Measurements from ENCODE around the gene IFT80.

IFT80 gene

DNA sequence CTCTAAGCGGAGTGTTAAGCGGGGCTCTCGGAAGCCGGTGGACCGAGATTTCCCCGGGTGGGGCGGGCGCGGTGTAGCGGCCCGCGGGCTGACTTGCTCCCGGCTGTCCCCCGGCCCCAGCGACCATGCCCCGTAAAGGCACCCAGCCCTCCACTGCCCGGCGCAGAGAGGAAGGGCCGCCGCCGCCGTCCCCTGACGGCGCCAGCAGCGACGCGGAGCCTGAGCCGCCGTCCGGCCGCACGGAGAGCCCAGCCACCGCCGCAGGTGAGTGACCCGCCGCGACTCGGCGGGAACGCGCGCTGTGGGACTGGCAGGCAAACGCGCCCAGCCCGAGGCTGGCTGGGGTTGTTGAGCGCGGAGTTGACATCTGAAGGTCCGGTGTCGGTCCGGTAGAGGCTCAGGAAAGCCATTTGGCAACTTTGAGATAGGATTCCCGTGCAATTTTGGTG is 1.7 kb upstream of the IFT80 start:
- peak; percentile 27 for DNase-seq (ENCODE audit: low spot score)

DNA sequence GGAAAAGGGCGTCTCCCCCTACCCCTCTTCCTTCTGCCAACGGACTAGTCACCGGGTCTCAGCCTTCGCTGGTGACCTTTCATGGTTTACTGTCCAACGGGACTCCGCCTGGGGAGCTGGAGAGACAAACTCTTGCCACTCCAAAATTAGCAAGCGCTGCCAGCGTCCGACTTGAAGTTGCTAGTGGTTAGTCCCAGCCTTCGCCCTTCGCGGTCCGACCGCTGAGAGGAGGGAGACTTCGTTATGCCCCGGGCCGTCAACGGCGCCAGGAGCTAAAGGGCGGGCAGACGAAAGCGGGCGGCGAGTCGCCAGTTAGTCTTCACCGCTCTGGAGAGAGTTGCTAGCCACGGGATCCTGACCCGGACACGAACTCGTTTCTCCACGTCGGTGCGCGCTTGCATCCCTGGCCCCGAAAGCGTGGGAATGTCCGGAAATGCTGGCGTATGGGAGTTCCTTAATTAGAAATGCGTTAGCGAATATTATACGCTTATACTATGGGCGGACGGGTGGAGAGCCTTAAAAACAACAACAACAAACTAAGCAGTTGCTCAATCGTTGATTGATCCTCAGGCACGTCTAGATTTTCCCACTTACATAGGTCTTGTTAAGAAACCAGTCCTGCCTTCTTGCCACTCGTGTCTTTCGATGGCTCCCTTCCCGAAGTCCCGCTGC is 1.1 kb upstream of the IFT80 start:
- DNase-seq (ENCODE audit: low spot score) = peak; percentile 36

DNA sequence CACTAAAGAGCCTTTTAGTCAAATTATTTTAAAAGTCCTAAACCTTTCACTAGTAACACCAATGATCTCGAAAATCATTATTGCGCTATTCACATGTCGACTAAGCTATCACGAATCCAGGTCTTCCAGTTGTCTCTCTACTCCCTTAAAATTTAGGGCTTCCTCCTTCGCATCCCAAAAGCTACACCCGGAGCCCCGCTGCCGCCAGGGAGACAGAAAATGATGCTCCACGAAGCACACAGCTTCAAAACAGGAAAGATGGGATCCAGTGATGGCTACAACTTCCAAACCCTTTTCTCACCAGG is 253 bp downstream of the IFT80 start:
- DNase-seq (ENCODE audit: low spot score) = no peak

DNA sequence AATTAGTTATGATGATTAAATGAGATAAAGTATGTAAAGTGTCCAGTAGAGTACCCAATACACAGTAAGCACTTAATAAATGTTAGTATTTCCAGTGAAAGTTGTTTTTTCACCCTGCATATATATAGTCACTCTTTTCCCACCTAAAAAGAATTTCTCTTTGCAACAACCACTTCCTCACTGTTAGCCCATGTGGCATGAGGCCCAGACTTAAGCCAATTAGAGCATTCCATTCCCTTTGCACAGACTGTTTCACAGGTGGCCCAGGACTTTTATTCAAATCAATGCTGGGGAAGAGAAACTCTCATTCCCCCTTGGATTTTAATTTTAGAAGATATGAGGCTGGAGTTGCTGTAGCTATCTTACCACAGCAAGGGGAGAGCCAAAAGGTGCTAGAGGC is 3.7 kb downstream of the IFT80 start:
- DNase-seq (ENCODE audit: low spot score) = peak; percentile 51

DNA sequence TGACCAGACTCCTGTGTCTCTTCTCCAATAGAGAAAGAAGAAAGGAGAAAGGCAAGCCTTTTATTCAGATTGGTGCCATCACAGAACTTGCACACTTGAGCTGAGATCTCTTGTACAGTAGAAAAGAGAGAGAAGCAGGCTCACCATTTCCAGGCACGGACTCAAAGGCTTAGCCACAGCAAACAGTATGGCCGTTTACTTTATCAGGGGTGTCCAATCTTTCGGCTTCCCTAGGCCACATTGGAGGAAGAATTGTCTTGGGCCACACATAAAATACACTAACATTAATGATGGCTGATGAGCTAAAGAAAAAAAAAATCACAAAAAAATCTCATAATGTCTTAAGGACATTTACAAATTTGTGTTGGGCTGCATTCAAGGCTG is 5.0 kb downstream of the IFT80 start:
- no peak for DNase-seq (ENCODE audit: low spot score)

DNA sequence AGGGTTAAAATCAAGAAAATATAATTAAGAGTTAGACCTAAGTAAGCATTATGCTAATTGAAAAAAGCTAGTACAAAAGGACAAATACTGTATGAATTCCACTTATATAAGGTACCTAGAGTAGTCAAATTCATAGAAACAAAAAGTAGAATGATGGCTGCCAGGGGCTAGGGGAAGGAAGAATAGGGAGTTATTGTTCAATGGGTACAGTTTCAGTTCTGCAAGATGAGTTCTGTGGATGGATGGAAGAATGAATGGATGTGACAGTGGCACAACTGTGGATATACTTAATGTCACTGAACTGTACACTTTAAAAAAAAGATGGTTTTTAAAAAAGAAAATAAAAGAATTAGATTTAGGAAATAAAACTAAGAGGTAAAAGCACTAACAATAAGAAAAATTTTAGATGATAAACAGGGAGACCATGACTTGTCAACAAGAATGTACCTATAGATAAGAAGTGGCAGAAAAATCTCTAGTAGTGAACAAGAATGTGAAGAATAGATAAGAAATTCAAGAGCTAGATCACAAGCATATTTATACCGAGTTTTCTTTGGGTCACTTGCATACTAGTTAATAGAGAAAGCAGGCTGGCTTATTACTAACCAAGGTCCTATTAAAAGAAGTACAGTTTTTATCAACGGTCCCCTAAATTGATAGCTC is 5.5 kb downstream of the IFT80 start:
- DNase-seq (ENCODE audit: low spot score) = no peak

DNA sequence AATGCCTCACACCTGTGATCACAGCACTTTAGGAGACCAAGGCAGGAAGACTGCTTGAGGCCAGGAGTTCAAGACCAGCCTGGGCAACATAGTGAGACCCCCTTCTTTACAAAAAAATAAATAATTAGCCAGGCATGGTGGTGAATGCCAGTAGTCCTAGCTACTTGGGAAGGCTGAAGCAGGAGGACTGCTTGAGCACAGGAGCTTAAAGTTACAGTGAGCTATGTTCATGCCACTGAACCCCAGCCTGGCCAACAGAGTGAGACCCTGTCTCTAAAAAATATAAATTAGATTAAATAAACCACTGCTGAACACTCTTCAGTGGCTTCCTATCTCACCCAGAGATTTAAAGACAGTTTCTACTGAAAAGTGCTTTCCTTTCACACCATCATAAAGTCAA is 6.2 kb downstream of the IFT80 start:
- DNase-seq (ENCODE audit: low spot score) = no peak

DNA sequence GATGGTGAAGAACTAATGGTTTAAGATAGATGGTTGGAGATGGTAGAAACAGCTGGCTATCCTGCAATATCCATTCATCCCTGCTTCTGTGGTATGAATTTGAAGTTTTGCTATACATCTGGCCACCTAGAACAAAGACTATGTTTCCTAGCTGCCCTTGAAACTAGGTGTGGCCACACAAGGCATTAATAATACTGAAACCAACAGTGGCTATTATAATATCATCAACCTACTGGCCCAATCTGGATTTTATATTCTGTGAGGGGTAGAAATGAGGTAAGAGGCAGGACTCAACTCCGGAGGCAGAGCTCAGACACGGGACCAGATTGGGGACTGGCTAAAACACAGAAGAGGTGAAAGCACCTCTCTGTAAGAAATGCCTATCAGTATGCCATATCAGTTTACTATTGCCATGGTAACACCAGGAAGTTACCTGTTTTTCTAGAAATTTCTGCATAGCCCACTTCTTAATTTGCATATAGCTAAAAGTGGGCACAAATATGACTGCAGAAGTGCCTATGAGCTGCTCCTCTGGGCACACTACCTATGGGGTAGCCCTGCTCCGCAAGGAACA is 8.4 kb downstream of the IFT80 start:
- DNase-seq (ENCODE audit: low spot score) = no peak

DNA sequence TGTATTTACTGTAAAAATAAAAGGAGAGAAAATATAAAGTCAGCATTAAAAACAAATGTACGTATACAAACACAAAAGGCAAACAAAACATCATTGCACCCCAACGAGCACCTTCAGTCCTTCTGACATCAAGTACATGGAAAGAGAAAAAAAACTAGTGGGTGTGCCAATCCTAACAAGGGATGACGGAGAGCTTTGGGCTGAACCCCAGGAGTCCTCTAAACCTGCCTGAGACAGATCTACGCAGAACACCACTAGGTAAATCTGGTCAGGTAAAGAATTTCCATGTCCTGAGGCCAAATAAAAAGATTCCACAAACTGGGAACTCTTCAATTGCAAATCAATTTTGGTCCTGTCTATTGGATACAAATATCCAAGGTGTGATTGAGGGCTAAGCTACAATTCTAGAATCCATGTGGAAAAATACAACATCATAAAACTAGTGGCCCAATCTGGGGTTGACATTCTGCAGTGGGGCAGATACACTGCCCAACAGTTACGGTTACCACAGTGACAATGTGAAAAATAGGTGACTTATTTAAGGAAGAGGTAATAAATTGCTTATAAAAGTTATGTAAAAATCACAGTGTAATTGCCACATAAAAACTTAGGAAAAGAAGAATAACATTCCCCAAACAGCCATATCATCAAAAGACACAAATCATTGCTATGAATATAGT is 14.2 kb downstream of the IFT80 start:
- no peak for DNase-seq (ENCODE audit: low spot score)

DNA sequence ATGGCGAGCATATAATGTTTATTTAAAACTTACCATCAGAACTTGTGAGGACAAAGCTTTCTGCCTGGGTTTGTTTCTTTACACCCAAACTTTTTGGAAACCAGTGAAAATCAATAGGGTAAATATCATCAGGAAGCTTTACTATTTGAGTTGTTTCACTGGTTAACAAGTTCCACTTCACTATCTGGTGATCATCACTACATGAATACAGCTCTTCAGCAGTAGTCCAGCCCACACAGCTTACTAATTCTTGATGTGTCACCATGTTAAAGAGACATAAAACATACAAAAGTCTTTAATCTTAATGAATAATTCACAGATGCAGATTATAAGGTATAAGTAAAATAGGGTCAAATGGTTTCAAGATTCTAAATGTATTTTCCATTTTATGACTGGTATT is 17.6 kb downstream of the IFT80 start:
- no peak for DNase-seq (ENCODE audit: low spot score)

DNA sequence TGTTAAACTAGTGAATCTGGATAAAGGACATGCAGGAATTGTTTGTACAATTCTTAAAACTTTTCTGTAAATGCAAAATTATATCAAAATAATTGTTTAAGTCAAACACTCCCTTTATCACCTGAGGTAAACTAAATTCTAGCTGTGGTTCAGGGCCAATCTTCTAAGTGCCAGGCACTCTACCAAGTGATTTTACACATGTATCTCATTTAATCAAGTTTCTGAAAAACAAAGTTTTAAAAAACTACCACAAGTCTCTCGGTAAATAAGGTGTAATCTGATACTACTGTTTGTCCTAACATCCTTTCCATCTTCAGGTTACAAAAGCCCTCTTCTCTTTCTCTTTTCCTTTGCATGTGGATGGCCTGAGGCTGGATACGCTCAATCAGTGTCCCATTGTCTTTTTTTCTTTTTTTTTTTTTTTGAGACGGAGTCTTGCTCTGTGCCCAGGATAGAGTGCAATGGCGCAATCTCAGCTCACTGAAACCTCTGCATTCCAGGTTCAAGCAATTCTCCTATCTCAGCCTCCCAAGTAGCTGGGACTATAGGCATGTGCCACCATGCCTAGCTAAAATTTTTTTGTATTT is 19.3 kb downstream of the IFT80 start:
- no peak for DNase-seq (ENCODE audit: low spot score)

DNA sequence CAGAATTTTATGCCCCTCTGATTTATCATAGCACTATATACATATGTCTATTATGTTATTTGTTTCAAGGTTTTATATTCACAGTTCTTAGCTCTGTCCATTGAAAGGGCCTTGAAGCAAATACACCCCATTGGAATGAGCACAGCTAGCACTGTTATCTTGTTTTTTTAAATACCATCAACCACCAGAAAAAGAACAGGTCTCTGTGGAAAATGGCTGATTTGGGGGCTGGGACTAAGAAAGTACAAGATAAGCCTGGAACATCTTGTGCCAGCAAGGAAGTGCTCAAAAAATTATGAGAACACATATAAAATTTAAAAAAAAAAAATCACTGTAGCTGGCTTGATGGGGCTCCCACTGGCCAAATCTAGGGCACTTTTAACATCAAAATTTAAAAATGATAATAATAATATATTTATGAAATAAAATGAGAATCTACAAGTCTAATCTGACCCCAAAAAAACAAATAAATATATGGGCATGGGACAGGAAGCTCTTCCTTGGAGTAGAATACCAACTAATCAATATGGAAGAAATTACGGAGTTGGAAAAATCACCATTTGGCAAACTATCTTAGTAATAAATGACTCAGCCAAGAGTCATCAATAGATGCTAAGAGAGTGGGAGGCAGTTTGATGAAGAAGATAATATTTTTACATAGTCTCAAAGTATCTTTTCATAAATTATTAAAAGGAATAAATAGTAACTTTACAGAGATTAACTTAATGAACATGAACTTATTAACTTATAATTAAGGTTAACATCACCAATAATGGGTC is 20.5 kb downstream of the IFT80 start:
- no peak for DNase-seq (ENCODE audit: low spot score)

DNA sequence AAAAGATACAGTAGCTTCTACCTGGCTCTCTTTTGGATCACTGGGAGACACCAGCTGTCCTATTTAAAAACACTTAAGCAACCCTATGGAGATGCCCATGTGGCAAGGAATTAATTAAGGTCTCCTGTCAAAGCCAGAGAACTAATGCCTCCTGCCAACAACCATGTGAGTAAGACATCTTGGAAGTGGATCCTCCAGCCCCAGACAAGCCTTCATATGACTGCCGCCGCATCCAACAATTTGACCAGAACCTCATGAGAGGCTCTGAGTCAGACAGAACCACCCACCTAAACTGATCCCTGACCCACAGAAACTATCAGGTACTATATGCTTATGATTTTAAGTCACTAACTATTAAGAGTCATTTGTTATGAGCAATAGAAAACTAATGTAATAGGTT is 22.3 kb downstream of the IFT80 start:
- no peak for DNase-seq (ENCODE audit: low spot score)

DNA sequence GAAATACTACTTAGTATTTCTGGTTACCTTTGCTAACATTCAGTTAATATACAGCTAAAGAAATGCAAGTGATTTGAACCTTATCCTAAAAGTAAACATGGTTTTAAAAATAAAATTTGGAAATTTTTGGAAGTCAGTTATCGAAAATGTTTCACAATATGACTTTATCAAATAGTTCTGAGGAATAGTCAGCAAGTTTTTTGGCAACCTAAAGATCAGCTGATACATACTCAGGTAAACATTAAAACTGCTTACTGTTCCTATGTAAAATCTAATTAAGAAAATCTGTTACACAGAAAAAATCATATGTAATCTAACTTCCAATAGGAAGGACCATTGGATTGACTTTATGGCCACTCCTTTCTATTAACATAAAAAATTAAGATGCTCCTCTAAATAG is 24.1 kb downstream of the IFT80 start:
- DNase-seq (ENCODE audit: low spot score) = no peak

DNA sequence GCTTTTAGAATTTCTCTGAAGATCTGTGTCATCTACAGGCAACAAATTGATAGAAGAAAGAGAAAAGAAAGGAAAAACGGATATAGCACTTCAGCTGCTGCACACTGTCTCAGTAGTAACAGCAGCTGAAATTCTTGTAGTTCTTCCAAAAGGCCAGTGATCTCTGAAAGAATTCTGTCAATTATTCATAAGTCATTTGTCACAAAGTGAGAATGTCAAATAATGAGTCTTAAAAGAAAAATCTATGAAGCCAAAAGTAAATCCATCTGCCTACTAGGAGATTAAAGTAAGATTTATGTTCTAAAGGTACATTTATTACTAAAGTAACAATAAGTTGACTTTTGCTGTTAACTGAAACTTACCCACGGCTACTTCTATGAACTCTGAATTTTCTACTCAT is 24.6 kb downstream of the IFT80 start:
- DNase-seq (ENCODE audit: low spot score) = no peak

DNA sequence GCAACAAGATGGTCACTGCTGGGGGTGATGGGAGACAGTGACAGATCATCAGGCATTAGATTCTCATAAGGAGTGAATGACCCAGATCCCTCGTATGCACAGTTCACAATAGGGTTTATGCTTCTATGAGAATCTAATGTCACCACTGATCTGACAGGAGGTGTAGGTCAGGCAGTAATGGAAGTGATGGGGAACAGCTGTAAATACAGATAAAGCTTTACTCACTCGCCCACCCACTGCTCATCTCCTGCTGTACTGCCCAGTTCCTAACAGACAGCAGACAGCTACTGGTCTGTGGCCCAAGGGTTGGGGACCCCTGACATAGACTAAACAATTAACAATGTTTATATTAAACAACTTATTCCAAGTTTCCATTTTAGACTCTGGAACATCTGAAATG is 25.4 kb downstream of the IFT80 start:
- DNase-seq (ENCODE audit: low spot score) = no peak

DNA sequence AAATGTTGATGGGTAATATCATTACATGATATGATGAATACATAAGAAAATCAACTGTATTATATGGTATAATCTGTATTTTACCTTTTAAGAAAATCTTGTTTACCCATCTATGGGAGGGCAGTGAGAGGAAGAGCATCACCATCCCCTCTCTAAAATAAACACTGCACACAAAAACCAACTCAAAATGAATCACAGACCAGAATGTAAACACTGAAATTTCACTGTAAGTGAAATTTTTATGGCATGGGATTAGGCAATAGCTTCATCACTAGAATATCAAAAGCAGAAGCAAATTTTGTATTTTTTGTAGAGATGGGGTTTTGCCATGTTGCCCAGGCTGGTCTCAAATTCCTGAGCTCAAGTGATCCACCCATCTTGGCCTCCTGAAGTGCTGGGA is 26.2 kb downstream of the IFT80 start:
- DNase-seq (ENCODE audit: low spot score) = peak; percentile 44

DNA sequence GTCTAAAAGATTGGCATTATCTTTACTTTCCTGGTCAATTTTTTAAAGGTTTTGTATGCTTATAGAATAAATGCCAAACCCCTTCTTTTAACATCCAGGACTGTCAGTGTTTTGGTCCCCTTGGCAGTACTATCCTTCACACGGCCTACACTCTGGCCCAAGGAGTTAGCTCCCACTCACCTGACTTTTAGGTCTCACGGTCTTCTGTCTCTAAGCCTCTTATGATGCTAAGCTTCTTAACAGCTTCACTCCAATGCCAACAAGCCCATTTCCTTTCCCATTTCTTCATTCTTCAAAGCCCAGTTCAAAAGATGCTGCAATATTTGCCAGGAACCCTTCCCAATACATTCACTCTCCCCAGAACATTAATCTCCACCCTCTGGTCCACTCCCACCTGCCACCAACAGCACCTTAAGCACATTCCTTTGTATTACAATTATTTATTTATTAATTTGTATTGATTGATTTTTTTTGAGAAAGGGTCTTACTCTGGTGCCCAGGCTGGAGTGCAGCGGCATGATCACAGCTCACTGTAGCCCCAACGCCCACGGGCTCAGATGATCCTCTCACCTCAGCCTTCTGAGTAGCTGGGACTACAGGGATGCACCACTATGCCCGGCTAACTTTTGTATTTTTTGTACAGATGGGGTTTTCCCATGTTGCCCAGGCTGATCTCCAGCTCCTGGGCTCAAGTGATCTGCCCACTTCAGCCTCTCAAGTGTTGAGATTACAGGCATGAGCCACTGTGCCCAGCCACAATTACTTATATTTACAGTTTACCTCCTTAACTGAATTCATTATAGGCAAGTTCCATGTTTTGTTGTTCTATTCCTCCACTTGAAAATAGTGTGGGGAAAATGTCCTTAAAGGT is 27.8 kb downstream of the IFT80 start:
- no peak for DNase-seq (ENCODE audit: low spot score)

DNA sequence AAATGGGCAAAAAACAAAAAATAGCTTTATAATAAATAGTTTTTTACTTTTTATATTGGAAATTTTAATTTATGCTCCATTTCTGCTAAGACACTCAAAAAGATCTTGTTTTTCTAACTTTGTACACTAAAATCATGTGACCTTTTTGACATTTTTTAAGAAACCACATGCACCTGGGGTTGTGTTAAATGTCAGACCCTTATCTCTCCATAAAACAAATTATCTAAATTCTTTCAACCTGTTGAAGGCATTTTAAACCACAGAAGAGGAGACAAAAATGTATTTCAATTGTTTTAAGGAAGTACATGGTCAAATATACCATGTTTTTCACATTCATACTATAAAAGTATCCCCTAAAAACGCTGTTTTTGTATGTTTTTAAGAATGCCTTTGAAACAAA is 29.2 kb downstream of the IFT80 start:
- no peak for DNase-seq (ENCODE audit: low spot score)

DNA sequence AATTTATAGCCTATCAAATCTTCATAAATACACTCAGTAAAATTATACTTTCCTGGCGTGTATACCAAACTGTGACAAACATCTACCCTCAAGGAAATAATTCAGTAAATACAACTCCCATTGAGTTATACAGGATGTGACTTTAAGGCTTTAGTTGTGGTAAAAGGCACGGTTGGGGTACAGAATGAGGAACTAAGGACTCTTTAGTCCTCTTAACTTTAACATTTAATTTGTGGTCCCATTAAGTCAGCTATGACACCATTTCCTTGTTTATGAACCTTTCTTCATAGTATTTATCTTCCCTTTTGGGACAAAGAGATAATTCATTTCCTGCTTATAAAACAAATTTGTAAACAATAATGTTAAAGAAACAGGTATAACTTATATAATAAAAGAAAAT is 30.2 kb downstream of the IFT80 start:
- DNase-seq (ENCODE audit: low spot score) = no peak

DNA sequence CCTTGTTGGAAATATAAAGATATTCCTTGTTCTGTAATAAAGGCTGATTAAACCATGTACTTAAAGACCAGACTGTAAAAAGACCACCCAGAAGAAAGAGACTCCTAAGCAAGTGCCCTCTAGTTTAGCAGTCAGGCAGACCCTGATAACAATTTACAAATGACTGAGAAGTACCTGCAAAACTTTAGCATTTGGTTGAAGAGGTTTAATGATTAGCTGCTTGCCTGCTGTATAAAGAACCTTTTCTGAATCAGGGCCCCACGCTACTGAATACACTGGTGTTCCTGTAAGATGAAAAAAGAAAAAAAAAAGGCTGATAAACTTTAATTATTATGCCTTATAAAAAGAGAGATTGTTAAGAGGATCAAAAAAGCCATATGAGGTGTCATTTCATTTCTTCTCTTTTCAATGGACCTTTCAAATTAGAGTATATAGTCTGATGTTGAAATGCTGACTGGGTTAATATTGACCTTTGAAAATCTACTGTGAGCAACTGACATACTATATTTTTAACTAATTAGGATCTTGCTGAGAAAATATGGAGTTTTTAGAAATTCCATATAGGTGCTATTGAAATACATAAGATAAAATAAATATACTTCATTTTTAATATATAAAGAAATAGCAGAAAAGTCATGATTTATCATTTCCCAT is 33.0 kb downstream of the IFT80 start:
- DNase-seq (ENCODE audit: low spot score) = no peak
